Thyroid gland (tissue), 4 donors: ENCODE results near the gene WRAP53. TPM values are rescaled to one million over a fixed set of nuclear protein-coding genes. Genes with fewer than 3 reads are reported as not detected.

ENCODE experiments used
- DNase-seq, 2 donors: peaks; one replicate each; pipeline ENCODE4 v3.0.0-alpha.2; 2019
- H3K27ac ChIP-seq, 3 donors: fragments of 200-600 bp; sonication (generic); 1 replicate in 2 of 3; 2 replicates in 1 of 3; pipeline ENCODE4 v1.5.1; 2016 to 2019; ENCODE audit warnings: mild to moderate bottlenecking in 1 of 3, moderate library complexity in 1 of 3
- H3K27me3 ChIP-seq: fragments of 200-600 bp; sonication (generic); one replicate; pipeline ENCODE4 v1.5.1; 2019
- H3K36me3 ChIP-seq, 2 donors: fragments of 200-600 bp; sonication (generic); one replicate each; pipeline ENCODE4 v1.5.1; 2016 to 2019
- H3K4me1 ChIP-seq, 2 donors: fragments of 200-600 bp; sonication (generic); one replicate each; pipeline ENCODE4 v1.5.1; 2017 to 2019
- H3K4me3 ChIP-seq, 3 donors: fragments of 200-600 bp; sonication (generic); replicated peaks in 1 of 3; 1 replicate in 2 of 3; 2 replicates in 1 of 3; pipeline ENCODE4 v1.5.1; 2016; ENCODE audit warnings: mild to moderate bottlenecking in 1 of 3
- H3K9me3 ChIP-seq: fragments of 200-600 bp; sonication (generic); one replicate; pipeline ENCODE4 v1.5.1; 2017
- CTCF ChIP-seq, 6 experiments: fragments of 200-600 bp in 3 of 6; fragments of 450-650 bp in 3 of 6; sonication (generic) in 3 of 6; IDR thresholded peaks; one replicate each; pipeline ENCODE4 v1.5.1; 2016 to 2019; ENCODE audit warnings: antibody characterized with exemption in 6 of 6, mild to moderate bottlenecking in 2 of 6, inconsistent platforms in 1 of 6, moderate library complexity in 1 of 6
- POLR2A ChIP-seq, 2 donors: fragments of 450-650 bp; IDR thresholded peaks; one replicate each; pipeline ENCODE4 v1.6.1; 2017; ENCODE audit warnings: antibody characterized with exemption in 2 of 2, mild to moderate bottlenecking in 2 of 2, moderate library complexity in 1 of 2
- WGBS, 2 donors: methylation state at CpG; one replicate each; pipeline ENCODE4 v1.1.5; 2017; 5-methylcytosine and 5-hydroxymethylcytosine counted together
- intact Hi-C: fragments of 100-400 bp; cut with DNase I; formaldehyde crosslinking; loops from one replicate; pipeline ENCODE4 v1.15.1; 2023
- total RNA-seq, 4 donors: library from RNA; depleted of rRNA; stranded (reverse); fragments of >200 nt; gene quantifications; one replicate each; pipeline ENCODE4 v1.2.3, GENCODE V29; 2016

The WRAP53 gene
- total RNA-seq, 4 donors from 2014 or later = 2.9 to 8.0 (median 4.6) TPM

GRCh38 chr17:7707858-7708750 is 19.8 kb downstream of the WRAP53 start:
- Histone ChIP-seq H3K4me3 (no peak overlapping the region), H3K27ac (no peak overlapping the region), H3K36me3 (no peaks in the 10 kb centered on the region), H3K9me3 (no peaks in the 10 kb centered on the region), H3K27me3 (peaks cover 8% of the 10 kb centered on the region), H3K4me1 (peaks cover 9 to 12% of the 10 kb centered on the region in 2 donors)
- intact Hi-C loops = no loop called here
- no peak for TF ChIP-seq CTCF (IDR thresholded peaks at IDR 0.05)
- TF ChIP-seq POLR2A (IDR thresholded peaks at IDR 0.05) = no peak
- WGBS, 2 donors = 87 to 88% methylated on average over 20 of the region's 22 CpGs
- no peak for DNase-seq

DNA sequence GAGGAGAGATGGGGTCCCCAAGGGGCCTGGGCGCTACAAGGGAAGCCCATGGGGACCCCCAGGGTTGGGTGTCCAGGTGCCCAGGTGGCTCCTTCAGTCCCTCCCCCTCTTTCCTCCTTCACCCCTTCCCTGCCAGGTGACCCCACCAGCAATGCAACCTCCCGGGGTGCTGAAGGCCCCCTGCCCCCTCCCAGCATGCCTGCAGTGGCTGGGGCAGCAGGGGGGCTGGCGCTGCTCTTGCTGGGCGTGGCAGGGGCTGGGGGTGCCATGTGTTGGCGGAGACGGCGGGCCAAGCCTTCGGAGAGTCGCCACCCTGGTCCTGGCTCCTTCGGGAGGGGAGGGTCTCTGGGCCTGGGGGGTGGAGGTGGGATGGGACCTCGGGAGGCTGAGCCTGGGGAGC is 20.8 kb downstream of the WRAP53 start:
- WGBS, 2 donors = 85 to 97% methylated on average over 10 to 11 of the region's 11 CpGs
- Histone ChIP-seq H3K27ac (no peak overlapping the region), H3K9me3 (no peaks in the 10 kb centered on the region), H3K4me1 (peaks cover 9 to 12% of the 10 kb centered on the region in 2 donors), H3K27me3 (peaks cover 8% of the 10 kb centered on the region), H3K36me3 (no peaks in the 10 kb centered on the region), H3K4me3 (no peak overlapping the region)
- TF ChIP-seq POLR2A (IDR thresholded peaks at IDR 0.05) = no peak
- no peak for TF ChIP-seq CTCF (IDR thresholded peaks at IDR 0.05)
- intact Hi-C loops = no loop called here
- no peak for DNase-seq

GRCh38 chr17:7710301-7710700 is 22.0 kb downstream of the WRAP53 start:
- DNase-seq = no peak
- Histone ChIP-seq H3K9me3 (no peaks in the 10 kb centered on the region), H3K4me3 (no peak overlapping the region), H3K4me1 (peaks cover 1 to 2% of the 10 kb centered on the region in 2 donors), H3K27ac (no peak overlapping the region), H3K27me3 (peaks cover 4% of the 10 kb centered on the region), H3K36me3 (no peaks in the 10 kb centered on the region)
- 68 to 69% methylated on average over 7 of the region's 7 CpGs for WGBS, 2 donors
- intact Hi-C loops = no loop called here
- TF ChIP-seq CTCF (IDR thresholded peaks at IDR 0.05) (no peak), POLR2A (IDR thresholded peaks at IDR 0.05) (no peak)

GRCh38 chr17:7711051-7711755 is 22.9 kb downstream of the WRAP53 start:
- no peak for DNase-seq
- no peak overlapping the region for H3K27ac ChIP-seq
- WGBS, 2 donors = 78 to 87% methylated on average over 7 of the region's 7 CpGs
- peaks cover under 1 to 2% of the 10 kb centered on the region in 2 donors for H3K4me1 ChIP-seq
- no peaks in the 10 kb centered on the region for H3K36me3 ChIP-seq
- no peak overlapping the region for H3K4me3 ChIP-seq
- no peak for TF ChIP-seq POLR2A (IDR thresholded peaks at IDR 0.05)
- no peak for TF ChIP-seq CTCF (IDR thresholded peaks at IDR 0.05)
- intact Hi-C loops = no loop called here
- no peaks in the 10 kb centered on the region for H3K9me3 ChIP-seq
- no peaks in the 10 kb centered on the region for H3K27me3 ChIP-seq
